SH-SY5Y (cell line): ENCODE data around the gene CDNF.

Experiments used
- GATA2 ChIP-seq: IDR thresholded peaks from 2 replicates; pipeline ENCODE4 v1.6.1; 2011; ENCODE audit warnings: mild to moderate bottlenecking, low read depth, low read length
- GATA3 ChIP-seq: IDR thresholded peaks from 2 replicates; pipeline ENCODE4 v1.6.1; 2011; ENCODE audit warnings: low read depth, mild to moderate bottlenecking, low read length, moderate library complexity

GRCh38 chr10:14779001-14779651 is 58.7 kb downstream of the CDNF start:
- TF ChIP-seq GATA2 (no peak), GATA3 (no peak)
